Upper lobe of right lung (tissue), 1 donor: ENCODE measurements around the gene RAD1. TPM values are rescaled to one million over a fixed set of nuclear protein-coding genes. Genes with fewer than 3 reads are reported as not detected.

Source experiments
- total RNA-seq: library from RNA; stranded (reverse); fragmentation: NEBNext Ultra II Directional; extraction: Animal tissue kit (Norgen Biotek cat#: 25700); gene quantifications from one replicate; pipeline ENCODE4 v1.2.1, GENCODE V29; 2021
- donor health status: DM: no; HTN: yes; CAD: no; lungs with severe emphysema.

Gene RAD1
- total RNA-seq, 1 donor from 2014 or later = 29.1 TPM

Other genes with a start within 250 kb of the RAD1 start
- 0.20 TPM for gene TTC23L, start 76.3 kb downstream of the RAD1 start, total RNA-seq
- 19.8 TPM for gene BRIX1, start 207 bp upstream of the RAD1 start, total RNA-seq
- 57.7 TPM for gene DNAJC21, start 14.1 kb upstream of the RAD1 start, total RNA-seq
- not detected for gene AGXT2, start 132.4 kb upstream of the RAD1 start, total RNA-seq